NCI-H226 (cell line): ENCODE measurements around the gene CKMT2.
"Not testable (repeated sequence)": the region's sequence is repeated elsewhere in the genome, so short reads cannot be mapped to it uniquely, and the experiment has no call there.

Experiments
- DNase-seq: peaks from one replicate; pipeline ENCODE4 v3.0.0-alpha.2; 2015

The CKMT2 gene

GRCh38 chr5:81253875-81254274, 20.8 kb downstream of the CKMT2 start:
- no peak for DNase-seq

DNA sequence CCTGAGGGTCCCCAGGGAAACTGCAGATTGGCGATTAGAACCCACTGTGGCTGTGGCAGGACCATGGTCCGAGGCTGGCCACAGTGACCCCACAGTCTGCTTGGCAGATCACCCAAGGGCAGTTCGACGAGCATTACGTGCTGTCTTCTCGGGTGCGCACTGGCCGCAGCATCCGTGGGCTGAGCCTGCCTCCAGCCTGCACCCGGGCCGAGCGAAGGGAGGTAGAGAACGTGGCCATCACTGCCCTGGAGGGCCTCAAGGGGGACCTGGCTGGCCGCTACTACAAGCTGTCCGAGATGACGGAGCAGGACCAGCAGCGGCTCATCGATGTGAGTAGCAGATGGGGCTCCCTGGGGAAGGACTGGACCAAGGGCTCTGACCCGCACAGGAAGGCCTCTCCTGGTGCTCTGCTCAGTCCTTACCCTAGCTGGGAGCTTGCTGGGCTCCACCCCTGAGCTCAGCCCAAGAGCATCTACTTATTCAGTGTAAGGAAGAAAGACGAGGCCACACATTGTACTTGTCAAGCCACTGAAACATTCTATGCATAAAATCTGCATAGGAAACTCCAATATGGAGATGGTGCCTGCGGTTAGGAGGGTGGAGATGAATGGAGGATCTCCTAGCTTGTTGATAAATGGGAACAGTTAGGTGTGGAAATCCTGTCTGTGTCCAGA, 21.9 kb downstream of the CKMT2 start:
- no peak for DNase-seq

GRCh38 chr5:81256766-81257165, 23.6 kb downstream of the CKMT2 start:
- no peak for DNase-seq

DNA sequence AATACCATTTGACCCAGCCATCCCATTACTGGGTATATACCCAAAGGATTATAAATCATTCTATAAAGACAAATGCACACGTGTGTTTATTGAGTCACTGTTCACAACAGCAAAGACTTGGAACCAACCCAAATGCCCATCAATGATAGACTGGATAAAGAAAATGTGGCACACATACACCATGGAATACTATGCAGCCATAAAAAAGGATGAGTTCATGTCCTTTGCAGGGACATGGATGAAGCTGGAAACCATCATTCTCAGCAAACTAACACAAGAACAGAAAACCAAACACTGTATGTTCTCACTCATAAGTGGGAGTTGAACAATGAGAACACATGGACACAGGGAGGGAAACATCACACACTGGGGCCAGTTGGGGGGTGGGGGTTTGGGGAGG, 29.7 kb downstream of the CKMT2 start:
- DNase-seq, result not testable (repeated sequence)

DNA sequence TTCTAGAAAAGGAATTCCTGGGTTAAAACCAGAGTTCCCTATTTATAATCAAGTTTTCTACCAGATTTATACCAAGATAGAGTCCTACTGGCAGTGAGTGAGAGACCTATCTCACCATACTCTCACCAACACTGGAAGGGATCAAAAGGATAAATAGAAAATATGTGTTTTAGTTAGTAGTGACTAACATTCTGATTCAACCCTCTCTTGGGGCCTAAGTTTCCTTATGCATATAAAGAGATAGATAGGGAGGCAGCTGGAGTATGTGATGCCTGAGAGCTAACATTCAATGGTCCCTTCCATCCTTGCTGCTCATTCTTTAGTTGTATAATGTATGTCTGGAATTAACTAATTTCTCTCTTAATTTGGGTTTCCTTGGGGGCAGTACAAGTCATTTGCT, 32.0 kb downstream of the CKMT2 start:
- no peak for DNase-seq

GRCh38 chr5:81268521-81269196, 35.5 kb downstream of the CKMT2 start:
- DNase-seq, result peak; percentile 83

GRCh38 chr5:81269751-81270393, 36.8 kb downstream of the CKMT2 start:
- no peak for DNase-seq

- not testable (repeated sequence) for DNase-seq
These were observed 37.4 kb downstream of the CKMT2 start for GRCh38 chr5:81270394-81271027.

DNA sequence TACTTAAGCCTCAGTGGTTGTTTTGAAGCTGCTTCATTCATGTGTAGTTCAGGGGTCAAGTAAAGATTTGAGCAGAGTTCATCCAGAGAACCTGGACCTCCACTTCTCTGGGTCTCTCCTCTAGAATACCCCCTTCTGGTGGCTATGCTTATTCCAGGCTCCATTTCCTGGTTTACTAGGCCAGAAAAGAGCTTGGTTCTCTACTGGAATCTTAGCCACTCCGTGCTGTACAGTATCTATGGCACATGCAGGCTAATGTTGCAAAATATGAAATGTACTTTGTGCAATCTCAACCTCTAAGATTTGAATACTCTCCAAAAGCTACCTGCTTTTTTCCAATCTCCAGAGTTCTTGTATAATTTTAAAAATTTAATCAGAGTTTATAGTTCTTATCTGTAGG, 50.9 kb downstream of the CKMT2 start:
- no peak for DNase-seq

DNA sequence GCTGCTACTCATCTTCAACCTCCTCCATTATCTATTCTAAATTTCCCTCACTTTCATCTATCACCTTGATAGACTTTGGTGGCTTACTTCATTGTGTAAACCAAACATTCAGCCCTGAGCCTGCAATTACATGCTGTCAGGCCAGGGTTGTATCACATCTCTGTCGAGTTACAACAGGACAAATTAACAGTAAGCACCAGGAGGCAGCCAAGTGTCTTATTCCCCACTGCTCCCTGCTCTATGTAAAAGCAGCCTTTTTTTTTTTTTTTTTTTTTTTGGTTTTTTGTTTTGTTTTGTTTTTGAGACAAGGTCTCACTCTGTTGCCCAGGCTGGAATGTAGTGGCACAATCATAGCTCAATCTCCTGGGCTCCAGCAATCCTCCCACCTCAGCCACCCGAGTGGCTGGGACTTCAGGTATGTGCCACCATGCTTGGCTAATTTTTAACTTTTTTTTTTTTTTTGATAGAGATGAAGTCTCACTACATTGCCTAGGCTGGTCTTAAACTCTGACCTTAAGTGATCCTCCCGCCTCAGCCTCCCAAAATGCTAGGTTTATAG, 53.0 kb downstream of the CKMT2 start:
- no peak for DNase-seq

- DNase-seq, result no peak
These were observed 54.9 kb downstream of the CKMT2 start for GRCh38 chr5:81288021-81288433.

DNA sequence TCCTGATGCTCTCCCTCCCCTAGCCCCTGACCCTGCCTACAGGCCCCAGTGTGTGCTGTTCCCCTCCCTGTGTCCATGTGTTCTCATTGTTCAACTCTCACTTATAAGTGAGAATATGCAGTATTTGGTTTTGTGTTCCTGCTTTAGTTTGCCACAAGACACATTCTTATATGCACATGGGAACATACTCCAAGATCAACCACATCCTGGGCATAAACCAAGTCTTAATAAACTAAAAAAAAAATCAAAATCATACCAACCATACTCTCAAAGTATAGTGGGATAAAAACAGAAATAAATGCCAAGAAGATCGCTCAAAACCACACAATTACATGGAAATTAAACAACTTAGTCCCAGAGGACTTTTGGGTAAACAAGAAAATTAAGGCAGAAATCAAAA, 57.0 kb downstream of the CKMT2 start:
- DNase-seq, result no peak

GRCh38 chr5:81292130-81292529, 59.0 kb downstream of the CKMT2 start:
- no peak for DNase-seq

- DNase-seq, result not testable (repeated sequence)
These were observed 60.9 kb downstream of the CKMT2 start for GRCh38 chr5:81294021-81294420.

DNA sequence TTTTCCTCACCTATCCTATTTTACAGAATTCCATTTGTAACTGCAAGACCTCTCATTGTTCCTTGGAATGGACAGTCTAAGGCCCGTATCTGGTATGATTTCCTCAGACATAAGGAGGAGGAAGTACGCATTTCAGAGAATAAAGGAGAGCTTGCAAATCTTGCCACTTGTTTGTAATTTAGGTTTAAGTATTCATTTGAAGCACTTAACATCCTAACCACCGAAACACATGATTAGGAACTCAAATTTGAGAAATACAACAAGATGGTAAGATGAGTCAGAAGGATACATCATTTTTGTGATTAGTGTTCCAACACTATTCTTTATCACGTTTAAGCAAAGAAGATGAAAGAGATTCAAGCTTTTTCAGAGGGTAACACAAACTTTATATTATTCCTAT, 64.4 kb downstream of the CKMT2 start:
- no peak for DNase-seq

DNA sequence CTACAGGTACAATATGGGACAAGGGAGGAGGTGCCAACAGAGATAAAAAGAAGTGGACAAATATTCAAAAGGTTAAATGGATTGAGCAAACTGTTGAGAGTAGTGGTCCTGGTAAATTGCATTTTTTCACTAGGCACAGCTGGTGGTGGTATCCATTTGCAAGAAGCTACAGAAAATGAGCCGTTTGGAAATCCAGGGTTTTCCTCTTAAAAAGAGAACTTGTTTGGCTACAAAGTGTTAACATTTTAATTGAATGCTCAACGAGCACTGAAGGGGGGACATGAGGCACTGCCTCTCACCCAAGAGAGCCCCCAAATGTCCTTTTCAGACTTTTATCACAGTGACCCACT, 67.8 kb downstream of the CKMT2 start:
- DNase-seq, result no peak

GRCh38 chr5:81301271-81302015, 68.3 kb downstream of the CKMT2 start, which contains the start of gene ZCCHC9:
Gene ZCCHC9, plus strand, starts transcription at chr5:81301587. Its CDS starts 3,171 bp downstream, at chr5:81304758.
- DNase-seq, result peak; percentile 90

DNA sequence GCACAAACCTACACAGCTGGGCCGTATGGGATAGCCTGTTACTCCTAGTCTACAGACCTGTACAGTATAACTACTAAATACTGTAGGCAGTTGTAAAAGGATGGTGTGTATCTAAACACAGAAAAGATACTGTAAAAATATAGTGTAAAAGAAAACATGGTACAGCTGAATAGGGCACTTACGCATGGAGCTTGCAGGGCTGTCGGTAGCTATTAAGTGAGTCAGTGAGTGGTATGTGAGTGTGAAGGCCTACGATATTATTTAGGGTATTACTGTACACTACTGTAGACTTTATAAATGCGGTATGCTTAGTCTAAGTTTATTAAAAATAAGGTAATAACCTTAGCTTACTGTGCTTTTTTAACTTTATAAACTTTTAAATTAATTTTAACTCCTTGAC, 69.5 kb downstream of the CKMT2 start:
- DNase-seq, result no peak

DNA sequence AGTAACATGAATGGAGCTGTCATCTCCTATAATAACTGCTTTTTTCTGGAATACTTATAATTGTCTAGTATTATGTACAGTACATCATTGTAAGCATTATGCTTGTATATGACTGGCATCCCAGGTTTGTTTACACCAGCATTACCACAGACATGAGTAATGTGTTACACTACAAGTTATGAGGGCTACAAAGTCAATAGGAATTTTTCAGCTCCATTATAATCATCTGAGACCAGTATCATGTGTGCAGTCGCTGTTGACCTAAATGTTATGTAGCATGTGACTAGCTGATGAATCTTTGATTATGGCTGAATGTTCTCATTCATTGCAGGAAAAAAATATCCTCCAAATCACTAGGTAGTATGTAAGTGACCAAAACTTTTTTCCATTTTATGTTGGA, 70.4 kb downstream of the CKMT2 start:
- DNase-seq, result peak; percentile 15

DNA sequence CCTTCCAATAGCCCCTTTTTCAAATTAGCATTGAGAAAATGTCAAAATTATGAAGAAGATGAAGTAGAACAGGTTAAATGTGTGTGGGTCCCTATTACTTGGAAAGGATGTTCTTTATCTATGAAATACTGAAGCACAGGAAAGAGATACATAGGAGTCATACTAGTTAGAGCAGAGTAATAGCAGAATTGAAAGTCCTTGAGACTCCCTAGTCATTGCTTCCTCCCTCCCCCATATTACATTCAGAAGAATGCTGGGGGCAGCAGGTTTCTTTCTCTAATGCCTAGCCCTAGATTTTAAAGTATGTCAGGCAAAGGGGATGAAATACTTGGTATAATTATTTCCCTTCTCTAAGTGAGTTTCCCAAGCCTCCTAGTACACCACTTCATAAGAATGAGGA, 72.7 kb downstream of the CKMT2 start:
- no peak for DNase-seq

- no peak for DNase-seq
These were observed 75.7 kb downstream of the CKMT2 start for GRCh38 chr5:81308836-81309235.

DNA sequence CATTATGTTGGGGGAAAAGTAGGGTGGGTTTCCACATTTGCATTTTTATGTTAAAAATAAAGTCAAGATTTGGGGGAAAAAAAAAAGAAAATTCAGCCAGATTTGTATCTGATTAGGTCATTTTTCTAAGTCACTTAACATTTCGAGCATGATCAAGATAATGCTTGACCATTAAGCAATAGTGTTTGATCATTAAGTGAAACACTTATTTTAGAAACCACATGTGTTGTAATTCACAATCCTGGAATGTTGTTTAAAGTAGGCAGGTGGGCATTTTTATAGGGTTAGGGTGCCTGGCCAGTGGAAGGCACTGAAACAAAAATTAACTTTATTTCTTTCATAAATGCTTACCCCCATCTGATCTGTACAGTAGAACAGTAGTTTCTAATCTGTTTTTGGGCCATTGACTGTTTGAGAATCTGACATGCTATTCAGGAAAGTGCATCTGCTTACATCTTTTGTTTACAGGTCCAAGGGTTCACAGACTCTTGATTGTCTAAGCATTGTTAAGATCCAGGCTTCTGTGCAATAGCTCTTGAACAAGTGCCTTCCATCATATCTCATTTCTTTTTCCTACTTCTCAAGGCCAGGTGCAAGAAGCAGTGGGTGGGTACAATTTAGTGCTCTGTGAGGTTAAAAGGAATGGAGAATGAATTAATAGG, 77.4 kb downstream of the CKMT2 start:
- no peak for DNase-seq
